A673 (cell line): ENCODE measurements around the gene CDC42EP3. TPM values are rescaled to one million over a fixed set of nuclear protein-coding genes. Genes with fewer than 3 reads are reported as not detected.

Source experiments
- BruUV-seq: library from RNA; stranded (reverse); fragments of 400-500 nt; replicated peaks from 2 replicates; lab custom pipeline; 2021; lab: Mats Ljungman, UMichigan
- CTCF ChIA-PET: fragments of 300-600 bp; sonication (Branson Sonifier 250); formaldehyde crosslinking; loops from one replicate; lab custom pipeline; 2022; ENCODE audit warnings: antibody characterized with exemption; lab: Charles Lee
- POLR2A ChIA-PET: fragments of 300-600 bp; sonication (Branson Sonifier 250); formaldehyde crosslinking; loops from one replicate; lab custom pipeline; 2022; ENCODE audit warnings: antibody characterized with exemption; ENCODE audit not compliant: low non-redundant PET; lab: Charles Lee
- DNase-seq: peaks from one replicate; pipeline ENCODE4 v3.0.0-alpha.2; 2015; ENCODE audit warnings: low spot score
- H3K27ac ChIP-seq: fragments of 200-600 bp; sonication (generic); 2 replicates; pipeline ENCODE4 v1.5.1; 2016; ENCODE audit warnings: mixed run types, low read depth, mild to moderate bottlenecking, mixed read lengths, antibody characterized with exemption, low read length; ENCODE audit not compliant: poor library complexity, severe bottlenecking
- H3K27me3 ChIP-seq: fragments of 200-600 bp; sonication (generic); replicated peaks from 2 replicates; pipeline ENCODE4 v1.6.1; 2017; ENCODE audit warnings: mixed run types, low read depth, mild to moderate bottlenecking, mixed read lengths, antibody characterized with exemption, low read length; ENCODE audit not compliant: insufficient read depth, poor library complexity
- H3K36me3 ChIP-seq: fragments of 200-600 bp; sonication (generic); 2 replicates; pipeline ENCODE4 v1.6.1; 2016; ENCODE audit warnings: mixed run types, mild to moderate bottlenecking, mixed read lengths, antibody characterized with exemption, low read length; ENCODE audit not compliant: insufficient read depth, poor library complexity, severe bottlenecking
- H3K4me1 ChIP-seq: fragments of 200-600 bp; sonication (generic); 2 replicates; pipeline ENCODE4 v1.6.1; 2017; ENCODE audit warnings: mixed run types, mild to moderate bottlenecking, mixed read lengths, antibody characterized with exemption, low read length; ENCODE audit not compliant: insufficient read depth, poor library complexity, severe bottlenecking
- H3K4me3 ChIP-seq: fragments of 200-600 bp; sonication (generic); 2 replicates; pipeline ENCODE4 v1.5.1; 2016; ENCODE audit warnings: low read depth, mixed run types, mild to moderate bottlenecking, mixed read lengths, low read length; ENCODE audit not compliant: poor library complexity, severe bottlenecking
- H3K9me3 ChIP-seq: fragments of 200-600 bp; sonication (generic); 2 replicates; pipeline ENCODE4 v1.6.1; 2016; ENCODE audit warnings: mixed run types, low read depth, mild to moderate bottlenecking, mixed read lengths, antibody characterized with exemption, low read length; ENCODE audit not compliant: poor library complexity, severe bottlenecking
- CTCF ChIP-seq: fragments of 300-800, 200-600 bp; sonication (generic); conservative IDR thresholded peaks from 2 replicates; pipeline ENCODE4 v1.5.1; 2017; ENCODE audit warnings: low read depth, mild to moderate bottlenecking, antibody characterized with exemption, low read length, moderate library complexity, mixed read lengths
- EZH2 ChIP-seq: fragments of 200-600 bp; sonication (generic); IDR thresholded peaks from 2 replicates; pipeline ENCODE4 v1.6.1; 2017; ENCODE audit warnings: borderline replicate concordance, low read depth, mild to moderate bottlenecking, mixed read lengths, antibody characterized with exemption, low read length; ENCODE audit not compliant: poor library complexity, severe bottlenecking
- intact Hi-C: fragments of 100-400 bp; cut with micrococcal nuclease; formaldehyde crosslinking; loops from one replicate; pipeline ENCODE4 v1.10.0; 2022; ENCODE audit not compliant: unreplicated experiment
- total RNA-seq: library from RNA; stranded (reverse); gene quantifications from 2 replicates; pipeline ENCODE4 v1.2.3, GENCODE V29; 2021

Gene CDC42EP3
- total RNA-seq, 1 experiment from 2014 or later, result 12.2 TPM

GRCh38 chr2:37706334-37707183 is 35.1 kb upstream of the CDC42EP3 start:
- no peaks in the 10 kb centered on the region for H3K4me1 ChIP-seq
- DNase-seq, result no peak
- H3K27ac ChIP-seq, result no peak overlapping the region
- no peak overlapping the region for H3K4me3 ChIP-seq
- TF ChIP-seq EZH2 (no peak), CTCF (no peak)
- BruUV-seq, result no TSS peak
- intact Hi-C loops, result no loop called here
- no peaks in the 10 kb centered on the region for H3K27me3 ChIP-seq
- ChIA-PET CTCF (no interaction called here), POLR2A (no interaction called here)
- no peaks in the 10 kb centered on the region for H3K36me3 ChIP-seq
- H3K9me3 ChIP-seq, result no peaks in the 10 kb centered on the region

GRCh38 chr2:37705191-37705590 is 33.7 kb upstream of the CDC42EP3 start:
- BruUV-seq, result no TSS peak
- no peaks in the 10 kb centered on the region for H3K9me3 ChIP-seq
- TF ChIP-seq CTCF (no peak), EZH2 (no peak)
- intact Hi-C loops, result no loop called here
- no peak overlapping the region for H3K27ac ChIP-seq
- H3K4me1 ChIP-seq, result no peaks in the 10 kb centered on the region
- ChIA-PET CTCF (no interaction called here), POLR2A (no interaction called here)
- DNase-seq, result no peak
- no peaks in the 10 kb centered on the region for H3K27me3 ChIP-seq
- H3K36me3 ChIP-seq, result no peaks in the 10 kb centered on the region
- no peak overlapping the region for H3K4me3 ChIP-seq

- Histone ChIP-seq H3K36me3 (no peaks in the 10 kb centered on the region), H3K27me3 (no peaks in the 10 kb centered on the region), H3K4me1 (no peaks in the 10 kb centered on the region), H3K27ac (no peak overlapping the region), H3K9me3 (no peaks in the 10 kb centered on the region), H3K4me3 (no peak overlapping the region)
- ChIA-PET POLR2A (no interaction called here), CTCF (interaction anchor here (0.5 to 0.7 kb wide), 2 partner anchors 22 to 182 kb away, joined by 4 read pairs; no protein-coding TSS in a partner anchor)
- BruUV-seq, result no TSS peak
- DNase-seq, result no peak
- TF ChIP-seq EZH2 (no peak), CTCF (no peak)
- intact Hi-C loops, result no loop called here
Measured at GRCh38 chr2:37698931-37699481, 27.6 kb upstream of the CDC42EP3 start.
